IPS DF 6.9 (cell line): Measurements from ENCODE around the gene RAD21L1.

ENCODE experiments used
- DNase-seq: peaks from one replicate; pipeline ENCODE4 v3.0.0-alpha.2; 2013; ENCODE audit warnings: low read depth, low spot score
- H3K27ac ChIP-seq: one replicate; pipeline ENCODE4 v1.5.1; 2013; ENCODE audit warnings: low read length, control low read depth
- H3K27me3 ChIP-seq: 2 replicates; pipeline ENCODE4 v1.6.1; 2013; ENCODE audit warnings: mild to moderate bottlenecking, low read length; ENCODE audit not compliant: control insufficient read depth, insufficient read depth
- H3K36me3 ChIP-seq: 2 replicates; pipeline ENCODE4 v1.6.1; 2013; ENCODE audit warnings: low read length; ENCODE audit not compliant: control insufficient read depth, insufficient read depth
- H3K4me1 ChIP-seq: 2 replicates; pipeline ENCODE4 v1.6.1; 2013; ENCODE audit warnings: low read length; ENCODE audit not compliant: control insufficient read depth, insufficient read depth
- H3K4me3 ChIP-seq: 2 replicates; pipeline ENCODE4 v1.5.1; 2013; ENCODE audit warnings: mild to moderate bottlenecking, low read length
- H3K9me3 ChIP-seq: 2 replicates; pipeline ENCODE4 v1.6.1; 2013; ENCODE audit warnings: low read length, inconsistent platforms; ENCODE audit not compliant: control insufficient read depth, insufficient read depth
- WGBS: extraction: QIAGEN DNeasy Blood & Tissue Kit; methylation state at CpG from one replicate; pipeline ENCODE4 v1.1.7; 2013; ENCODE audit warnings: mixed read lengths, missing lambda C conversion rate; ENCODE audit not compliant: insufficient read length, insufficient coverage; 5-methylcytosine and 5-hydroxymethylcytosine counted together

RAD21L1 gene

DNA sequence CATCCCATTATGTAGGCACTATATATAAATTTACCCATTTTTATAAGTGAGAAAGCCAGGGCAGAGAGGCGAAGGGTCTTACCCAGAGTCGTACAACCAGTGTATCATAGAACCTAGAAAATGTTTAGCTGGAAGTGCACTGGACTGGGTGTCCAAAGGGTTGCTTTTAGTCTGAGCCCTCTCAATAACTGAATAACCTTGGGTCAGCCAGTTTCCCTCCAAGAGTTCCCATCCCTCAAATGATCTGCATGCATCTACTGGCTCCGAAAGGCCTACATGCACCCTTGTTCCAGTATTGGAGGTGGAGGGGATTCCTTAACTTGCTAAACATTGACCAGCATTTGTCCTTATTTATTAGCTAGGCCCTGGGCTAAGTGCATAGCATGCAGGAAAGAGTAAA lies 44.0 kb downstream of the RAD21L1 start:
- Histone ChIP-seq H3K27me3 (no peaks in the 10 kb centered on the region), H3K4me3 (no peak overlapping the region), H3K9me3 (no peaks in the 10 kb centered on the region), H3K4me1 (peaks cover 2% of the 10 kb centered on the region; the same call in 1 of the 2 replicates), H3K27ac (no peak overlapping the region), H3K36me3 (no peaks in the 10 kb centered on the region)
- WGBS: no CpG with 5 or more reads among the region's 3 CpGs
- DNase-seq: no peak

DNA sequence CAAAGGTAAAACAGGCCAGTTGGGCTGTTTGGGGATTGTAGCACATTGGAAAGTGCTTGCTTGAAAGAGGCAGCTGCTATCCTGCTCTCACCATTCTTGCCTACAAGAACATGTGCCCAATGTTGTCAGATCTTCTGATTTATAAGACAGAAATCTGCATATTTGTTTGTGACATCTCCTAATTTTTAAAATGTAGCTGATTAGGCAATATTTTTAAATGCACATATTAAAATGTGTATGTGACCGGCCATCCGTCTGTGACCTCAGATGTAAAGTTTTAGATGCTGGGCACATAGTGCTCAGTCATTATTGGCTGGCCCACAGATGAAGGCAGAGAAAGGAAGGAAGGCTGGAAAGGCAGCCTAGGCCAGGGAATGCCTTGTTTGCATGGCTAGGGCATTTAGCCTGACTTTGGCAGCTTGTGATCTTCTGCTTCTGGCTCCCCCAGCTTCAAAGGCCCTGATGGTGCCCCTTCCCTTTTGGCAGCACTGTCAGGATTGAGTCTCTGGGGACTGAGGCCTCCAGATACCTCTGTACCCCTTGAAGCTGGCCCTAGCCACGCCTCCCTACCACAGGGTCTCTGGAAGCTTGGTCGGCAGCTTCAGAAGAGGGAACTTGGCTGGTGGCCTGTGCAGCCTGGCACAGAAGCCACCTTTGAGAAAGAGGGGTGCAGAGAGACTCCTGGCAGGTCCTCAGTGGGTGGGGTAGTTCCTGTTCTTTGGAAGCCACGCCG lies 46.7 kb downstream of the RAD21L1 start:
- H3K27me3 ChIP-seq: no peaks in the 10 kb centered on the region
- no peaks in the 10 kb centered on the region for H3K9me3 ChIP-seq
- no peaks in the 10 kb centered on the region for H3K36me3 ChIP-seq
- no peak for DNase-seq
- no peak overlapping the region for H3K4me3 ChIP-seq
- no peak overlapping the region for H3K27ac ChIP-seq
- no CpG with 5 or more reads among the region's 6 CpGs for WGBS
- no peaks in the 10 kb centered on the region for H3K4me1 ChIP-seq

DNA sequence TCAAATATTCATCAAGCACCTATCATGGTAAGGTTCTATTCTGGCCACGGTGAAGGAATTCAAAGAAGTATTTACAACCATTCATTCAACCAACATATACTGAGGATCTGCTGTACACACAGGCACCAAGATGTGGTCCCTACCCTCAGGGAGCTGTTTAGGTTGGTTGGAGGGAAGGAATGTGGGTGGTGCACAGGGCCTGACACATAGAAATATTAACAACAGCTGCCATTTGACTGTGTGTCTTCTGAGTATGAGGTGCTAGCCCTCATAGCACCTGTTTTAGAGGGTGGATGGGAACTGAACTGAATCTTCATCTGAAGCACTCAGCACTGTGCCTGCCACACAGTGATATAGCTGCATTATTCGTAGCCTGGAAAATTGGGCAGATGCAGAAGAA lies 47.5 kb downstream of the RAD21L1 start:
- WGBS: no CpG with 5 or more reads among the region's 2 CpGs

DNA sequence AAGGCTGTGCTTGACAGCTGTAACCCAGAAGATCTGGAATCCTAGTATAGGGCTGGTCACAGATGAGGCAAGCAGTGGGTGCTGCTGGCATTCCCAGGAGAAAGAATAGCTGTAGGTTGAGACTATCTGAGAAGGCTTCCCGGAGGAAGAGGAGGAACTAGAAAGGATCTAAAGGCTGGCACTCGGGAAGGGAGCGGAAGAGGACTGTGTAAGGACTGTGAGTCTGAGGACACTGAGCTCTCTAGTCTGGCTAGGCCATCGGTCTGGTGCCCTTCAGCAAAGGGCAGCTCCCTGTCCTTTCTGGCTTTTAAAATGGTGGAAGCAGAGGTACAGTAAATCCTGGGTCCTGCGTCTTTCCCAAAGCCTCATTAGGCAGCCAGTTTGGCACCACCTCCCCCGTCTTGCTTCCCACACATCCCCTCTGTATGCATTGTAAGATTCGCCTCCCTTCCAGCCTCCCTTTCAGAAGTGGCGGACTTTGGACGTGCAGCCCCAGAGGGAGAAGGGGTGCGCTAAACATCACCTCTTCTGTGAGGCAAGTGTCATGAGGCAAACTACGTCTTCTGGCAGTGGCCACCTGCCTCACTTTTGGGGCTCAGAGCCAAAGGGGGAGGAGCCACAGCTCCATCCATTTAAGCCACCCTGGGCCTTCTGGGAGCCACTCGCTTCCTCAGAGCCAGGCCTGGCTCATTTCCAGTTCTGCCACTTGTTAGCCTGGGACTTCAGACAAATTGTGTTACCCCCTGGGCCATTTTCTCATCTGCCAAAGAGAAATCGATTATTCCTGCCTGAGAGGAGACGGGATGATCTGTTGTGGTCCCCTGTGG lies 48.9 kb downstream of the RAD21L1 start:
- no peaks in the 10 kb centered on the region for H3K4me1 ChIP-seq
- no peak for DNase-seq
- no peaks in the 10 kb centered on the region for H3K27me3 ChIP-seq
- WGBS: no CpG with 5 or more reads among the region's 14 CpGs
- H3K4me3 ChIP-seq: no peak overlapping the region
- no peaks in the 10 kb centered on the region for H3K9me3 ChIP-seq
- H3K36me3 ChIP-seq: no peaks in the 10 kb centered on the region
- no peak overlapping the region for H3K27ac ChIP-seq

More for the DNA sequence above, 47.5 kb downstream of the RAD21L1 start:
- H3K4me3 ChIP-seq: no peak overlapping the region
- H3K27me3 ChIP-seq: no peaks in the 10 kb centered on the region
- no peak overlapping the region for H3K27ac ChIP-seq
- H3K36me3 ChIP-seq: no peaks in the 10 kb centered on the region
- no peak for DNase-seq
- H3K9me3 ChIP-seq: no peaks in the 10 kb centered on the region
- no peaks in the 10 kb centered on the region for H3K4me1 ChIP-seq

DNA sequence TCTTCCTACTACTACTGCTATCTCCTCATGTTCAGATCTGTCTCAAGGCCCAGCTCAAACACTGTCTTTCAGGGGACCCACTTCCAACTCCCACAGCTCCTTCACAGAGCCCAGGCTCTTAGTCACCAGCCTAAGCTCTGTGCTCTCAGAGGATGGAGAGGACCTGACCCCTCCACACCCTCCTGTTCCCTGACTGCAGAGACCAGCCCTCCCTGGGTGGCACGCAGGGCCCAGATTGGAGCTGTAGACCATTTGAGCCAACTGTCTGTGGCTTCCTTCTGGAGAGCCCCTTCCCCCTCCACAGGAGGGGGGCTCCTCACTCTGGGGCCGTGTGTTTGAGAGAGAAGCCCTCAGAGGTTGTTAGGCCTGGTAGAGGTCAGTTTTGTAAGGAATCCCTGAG lies 50.1 kb downstream of the RAD21L1 start:
- Histone ChIP-seq H3K4me1 (no peaks in the 10 kb centered on the region), H3K36me3 (no peaks in the 10 kb centered on the region), H3K27me3 (no peaks in the 10 kb centered on the region), H3K4me3 (no peak overlapping the region), H3K9me3 (no peaks in the 10 kb centered on the region), H3K27ac (no peak overlapping the region)
- no peak for DNase-seq
- WGBS: no CpG with 5 or more reads among the region's 2 CpGs

DNA sequence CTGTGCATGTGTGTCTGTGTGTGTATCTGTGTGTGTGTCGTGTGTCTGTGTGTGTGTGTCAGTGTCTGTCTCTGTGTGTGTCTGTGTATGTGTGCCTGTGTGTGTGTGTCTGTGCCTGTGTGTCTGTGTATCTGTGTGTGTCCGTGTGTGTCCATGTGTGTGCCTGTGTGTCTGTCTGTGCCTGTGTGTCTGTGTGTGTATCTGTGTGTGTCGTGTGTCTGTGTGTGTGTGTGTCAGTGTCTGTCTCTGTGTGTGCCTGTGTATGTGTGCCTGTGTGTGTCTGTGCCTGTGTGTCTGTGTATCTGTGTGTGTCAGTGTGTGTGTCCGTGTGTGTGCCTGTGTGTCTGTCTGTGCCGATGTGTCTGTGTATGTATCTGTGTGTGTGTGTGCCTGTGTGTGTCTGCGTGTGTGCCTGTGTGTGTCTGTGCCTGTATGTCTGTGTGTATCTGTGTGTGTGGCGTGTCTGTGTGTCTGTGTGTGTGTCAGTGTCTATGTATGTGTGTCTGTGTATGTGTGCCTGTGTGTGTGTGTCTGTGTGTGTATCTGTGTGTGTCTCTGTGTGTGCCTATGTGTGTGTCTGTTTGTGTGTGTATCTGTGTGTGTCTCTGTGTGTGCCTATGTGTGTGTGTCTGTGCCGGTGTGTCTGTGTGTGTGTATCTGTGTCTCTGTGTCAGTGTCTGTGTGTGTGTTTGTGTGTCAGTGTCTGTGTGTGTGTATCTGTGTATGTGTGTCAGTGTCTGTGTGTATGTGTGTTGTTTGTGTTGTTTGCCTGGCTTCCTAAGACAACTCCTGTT lies 51.9 kb downstream of the RAD21L1 start:
- Histone ChIP-seq H3K4me1 (no peaks in the 10 kb centered on the region), H3K36me3 (no peaks in the 10 kb centered on the region), H3K27ac (no peak overlapping the region), H3K9me3 (no peaks in the 10 kb centered on the region), H3K27me3 (no peaks in the 10 kb centered on the region), H3K4me3 (no peak overlapping the region)
- DNase-seq: no peak
- no CpG with 5 or more reads among the region's 8 CpGs for WGBS

DNA sequence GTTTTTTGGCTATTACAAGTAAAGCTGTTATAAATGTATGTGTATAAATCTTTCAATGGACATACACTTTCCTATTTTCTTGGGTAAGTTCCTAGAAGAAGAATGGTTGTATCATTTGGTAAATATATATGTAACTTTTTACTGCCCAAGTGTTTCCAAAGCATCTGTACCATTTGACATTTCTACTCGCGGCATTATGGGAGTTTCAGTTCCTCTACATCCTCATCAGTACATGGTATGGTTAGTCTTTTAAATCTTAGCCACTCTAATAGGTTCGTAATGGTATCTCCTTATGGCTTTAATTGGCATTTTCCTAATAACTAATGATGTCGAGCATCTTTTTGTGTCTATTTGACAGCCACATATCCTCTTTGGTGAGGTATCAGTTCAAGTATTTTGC lies 53.1 kb downstream of the RAD21L1 start:
- Histone ChIP-seq H3K36me3 (no peaks in the 10 kb centered on the region), H3K27ac (no peak overlapping the region), H3K4me1 (no peaks in the 10 kb centered on the region), H3K9me3 (no peaks in the 10 kb centered on the region), H3K4me3 (no peak overlapping the region), H3K27me3 (no peaks in the 10 kb centered on the region)
- no CpG with 5 or more reads among the region's 4 CpGs for whole genome bisulfite sequencing
- no peak for DNase-seq

DNA sequence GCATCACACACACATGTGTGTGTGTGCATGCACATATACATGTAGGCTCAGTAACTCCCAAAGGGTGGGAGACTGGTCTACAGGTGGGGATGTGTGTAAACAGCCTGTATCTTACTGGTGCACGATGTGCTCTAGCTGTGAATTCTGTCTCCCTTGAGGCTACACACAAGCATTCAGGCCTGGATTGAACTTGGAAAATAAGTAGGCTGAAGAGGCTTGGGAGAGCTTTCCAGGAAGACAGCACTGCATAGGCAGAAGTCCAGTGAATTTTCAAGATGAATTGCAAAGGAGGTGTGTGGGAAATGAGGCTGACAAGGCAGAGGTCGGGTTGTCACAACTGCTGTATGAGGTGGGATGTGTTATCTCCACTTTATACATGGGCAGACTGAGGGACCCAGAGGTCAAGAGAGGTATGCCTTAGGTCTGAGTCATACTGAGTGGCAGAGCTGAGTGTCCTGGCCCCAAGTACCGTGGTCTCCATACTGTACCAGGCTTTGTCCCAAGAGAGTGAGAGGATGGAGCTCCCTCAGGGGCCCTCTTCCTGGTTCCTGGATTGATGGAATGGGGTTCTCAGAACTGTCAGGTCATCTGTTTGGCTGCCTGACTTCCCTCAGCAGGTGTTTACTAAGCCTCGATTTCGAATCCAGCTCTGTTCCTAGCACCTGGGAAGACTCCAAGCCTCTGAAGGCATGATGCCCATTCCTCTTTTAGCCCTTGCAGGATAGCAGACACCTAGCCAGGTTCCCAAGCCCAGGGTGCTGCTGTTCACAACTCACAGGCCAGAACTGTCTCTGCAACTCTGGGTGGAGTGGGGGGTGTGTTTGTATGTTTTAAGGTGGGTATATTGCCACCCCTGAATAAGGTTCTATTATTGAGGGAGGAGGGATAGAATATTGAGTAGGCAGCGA lies 54.6 kb downstream of the RAD21L1 start:
- DNase-seq: no peak
- H3K27me3 ChIP-seq: no peaks in the 10 kb centered on the region
- H3K36me3 ChIP-seq: no peaks in the 10 kb centered on the region
- no peak overlapping the region for H3K27ac ChIP-seq
- no peak overlapping the region for H3K4me3 ChIP-seq
- no peaks in the 10 kb centered on the region for H3K4me1 ChIP-seq
- no CpG with 5 or more reads among the region's 6 CpGs for WGBS
- no peaks in the 10 kb centered on the region for H3K9me3 ChIP-seq

DNA sequence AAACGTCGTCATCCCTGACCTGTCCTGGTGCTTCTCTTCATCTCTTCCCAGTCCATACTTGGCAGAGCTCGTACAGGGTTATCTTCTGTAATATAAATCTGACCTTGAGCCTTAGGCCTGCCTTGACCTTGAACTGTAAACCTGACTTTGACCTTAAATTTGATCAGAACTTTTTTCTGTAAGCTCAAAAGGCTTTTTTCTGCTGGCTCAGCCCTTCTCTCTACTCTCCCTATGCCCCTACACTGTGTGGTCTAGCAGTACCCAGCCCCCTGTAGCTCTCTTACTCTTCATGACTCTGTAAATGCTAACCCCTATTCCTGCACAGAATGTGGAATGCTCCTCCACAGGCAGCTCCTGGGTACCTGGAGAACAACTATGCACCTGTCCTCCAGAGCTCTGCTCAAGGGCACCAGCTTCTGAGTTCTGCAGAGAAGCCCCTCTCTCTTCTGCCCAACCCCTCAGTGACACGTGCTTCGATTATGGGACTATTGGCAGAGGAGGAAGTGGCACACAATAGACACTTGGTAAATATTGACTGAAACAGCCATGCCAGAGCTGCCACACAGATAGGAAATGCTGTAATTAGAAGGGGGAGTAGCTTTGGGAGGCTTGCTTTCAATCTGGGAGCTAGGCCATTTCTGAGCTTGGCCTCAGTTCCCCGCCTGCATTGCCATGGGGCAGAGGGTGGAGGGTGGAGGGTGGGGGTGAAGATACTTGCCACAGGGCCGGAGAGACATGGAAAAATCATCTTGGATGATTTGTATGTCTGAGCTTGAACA lies 55.6 kb downstream of the RAD21L1 start:
- Histone ChIP-seq H3K4me3 (no peak overlapping the region), H3K4me1 (no peaks in the 10 kb centered on the region), H3K36me3 (no peaks in the 10 kb centered on the region), H3K27ac (no peak overlapping the region), H3K9me3 (no peaks in the 10 kb centered on the region), H3K27me3 (no peaks in the 10 kb centered on the region)
- WGBS: no CpG with 5 or more reads among the region's 7 CpGs
- DNase-seq: no peak
